Neuronal stem cell (in vitro differentiated cells): Measurements from ENCODE around the gene IDE.

Source experiments
- DNase-seq: peaks from one replicate; pipeline ENCODE4 v3.0.0-alpha.2; 2013; ENCODE audit warnings: low spot score
- H2AFZ ChIP-seq: one replicate; pipeline ENCODE4 v1.6.1; 2013; ENCODE audit warnings: mild to moderate bottlenecking, low read length, inconsistent platforms
- H2AK5ac ChIP-seq: 2 replicates; pipeline ENCODE4 v1.6.1; 2013; ENCODE audit warnings: low read depth, mild to moderate bottlenecking, inconsistent platforms, low read length, moderate library complexity, mixed read lengths
- H2BK120ac ChIP-seq: 2 replicates; pipeline ENCODE4 v1.6.1; 2013; ENCODE audit warnings: low read depth, mild to moderate bottlenecking, inconsistent platforms, low read length, moderate library complexity, mixed read lengths
- H2BK12ac ChIP-seq: one replicate; pipeline ENCODE4 v1.6.1; 2013; ENCODE audit warnings: low read length, inconsistent platforms
- H2BK15ac ChIP-seq: 2 replicates; pipeline ENCODE4 v1.6.1; 2013; ENCODE audit warnings: mild to moderate bottlenecking, low read length, inconsistent platforms, mixed read lengths
- H2BK5ac ChIP-seq: one replicate; pipeline ENCODE4 v1.6.1; 2013; ENCODE audit warnings: inconsistent platforms, mild to moderate bottlenecking, low read length, moderate library complexity
- H3K14ac ChIP-seq: one replicate; pipeline ENCODE4 v1.6.1; 2013; ENCODE audit warnings: low read length, inconsistent platforms
- H3K18ac ChIP-seq: 2 replicates; pipeline ENCODE4 v1.6.1; 2013; ENCODE audit warnings: low read length, inconsistent platforms
- H3K23ac ChIP-seq: 2 replicates; pipeline ENCODE4 v1.6.1; 2013; ENCODE audit warnings: low read depth, mild to moderate bottlenecking, mixed read lengths, low read length, inconsistent platforms; ENCODE audit not compliant: poor library complexity
- H3K27ac ChIP-seq: replicated peaks from 3 replicates; pipeline ENCODE4 v1.5.1; 2013; ENCODE audit warnings: low read length, inconsistent platforms
- H3K27me3 ChIP-seq, 3 experiments: 2 replicates each; pipeline ENCODE4 v1.6.1; 2013; ENCODE audit warnings: low read length in 3 of 3, mild to moderate bottlenecking in 2 of 3, inconsistent platforms in 1 of 3, low read depth in 1 of 3, mixed read lengths in 1 of 3, moderate library complexity in 1 of 3; ENCODE audit not compliant: control insufficient read depth in 3 of 3, insufficient read depth in 3 of 3
- H3K36me3 ChIP-seq, 2 donors: replicated peaks in 1 of 2; 2 replicates each; pipeline ENCODE4 v1.6.1; 2013; ENCODE audit warnings: low read length in 2 of 2; ENCODE audit not compliant: control insufficient read depth in 2 of 2, insufficient read depth in 2 of 2
- H3K4ac ChIP-seq: 2 replicates; pipeline ENCODE4 v1.6.1; 2013; ENCODE audit warnings: inconsistent platforms, mild to moderate bottlenecking, low read length, moderate library complexity
- H3K4me1 ChIP-seq, 2 donors: 1 replicate in 1 of 2; 2 replicates in 1 of 2; pipeline ENCODE4 v1.6.1; 2013; ENCODE audit warnings: low read length in 2 of 2, low read depth in 1 of 2; ENCODE audit not compliant: control insufficient read depth in 2 of 2, insufficient read depth in 1 of 2
- H3K4me2 ChIP-seq: one replicate; pipeline ENCODE4 v1.6.1; 2013; ENCODE audit warnings: mild to moderate bottlenecking, low read length, inconsistent platforms; ENCODE audit not compliant: insufficient read depth, poor library complexity, severe bottlenecking
- H3K4me3 ChIP-seq, 2 donors: 2 replicates each; pipeline ENCODE4 v1.5.1; 2013; ENCODE audit warnings: low read length in 2 of 2, mild to moderate bottlenecking in 2 of 2, inconsistent platforms in 1 of 2, moderate library complexity in 1 of 2
- H3K79me1 ChIP-seq: one replicate; pipeline ENCODE4 v1.6.1; 2013; ENCODE audit warnings: low read depth, mild to moderate bottlenecking, inconsistent platforms, low read length, moderate library complexity
- H3K9ac ChIP-seq: one replicate; pipeline ENCODE4 v1.6.1; 2013; ENCODE audit warnings: mild to moderate bottlenecking, low read depth, low read length, inconsistent platforms; ENCODE audit not compliant: poor library complexity
- H3K9me3 ChIP-seq, 2 donors: replicated peaks in 1 of 2; 2 replicates each; pipeline versions ENCODE3 to v1.6.1; 2013; ENCODE audit warnings: low read length in 2 of 2, mild to moderate bottlenecking in 2 of 2, inconsistent platforms in 1 of 2, low read depth in 1 of 2, mixed read lengths in 1 of 2, moderate library complexity in 1 of 2; ENCODE audit not compliant: control insufficient read depth in 2 of 2, insufficient read depth in 1 of 2
- H4K8ac ChIP-seq: one replicate; pipeline ENCODE4 v1.6.1; 2013; ENCODE audit warnings: low read depth, mild to moderate bottlenecking, inconsistent platforms, low read length, moderate library complexity
- H4K91ac ChIP-seq: one replicate; pipeline ENCODE4 v1.6.1; 2013; ENCODE audit warnings: low read length, low read depth, mild to moderate bottlenecking, inconsistent platforms; ENCODE audit not compliant: poor library complexity
- WGBS, 2 donors: extraction: QIAGEN DNeasy Blood & Tissue Kit; methylation state at CpG; one replicate each; pipeline ENCODE4 v1.1.7; 2013; ENCODE audit warnings: missing lambda C conversion rate in 2 of 2, mixed read lengths in 1 of 2; ENCODE audit not compliant: insufficient read length in 2 of 2, insufficient replicate concordance in 1 of 2; ENCODE audit errors: extremely low coverage in 2 of 2; 5-methylcytosine and 5-hydroxymethylcytosine counted together

Gene IDE

GRCh38 chr10:92486637-92487036 is 87.3 kb downstream of the IDE start:
- no peak overlapping the region for H3K27ac ChIP-seq
- no peak overlapping the region for H4K91ac ChIP-seq
- H3K4me3 ChIP-seq: no peak overlapping the region
- H3K23ac ChIP-seq: no peak overlapping the region
- H2BK15ac ChIP-seq: no peak overlapping the region
- H2BK12ac ChIP-seq: no peak overlapping the region
- H2BK120ac ChIP-seq: no peak overlapping the region
- H3K9me3 ChIP-seq: no peaks in the 10 kb centered on the region
- no peak overlapping the region for H2AK5ac ChIP-seq
- H3K14ac ChIP-seq: no peak overlapping the region
- H2AFZ ChIP-seq: no peak overlapping the region
- no peak overlapping the region for H2BK5ac ChIP-seq
- no peak overlapping the region for H3K18ac ChIP-seq
- no peaks in the 10 kb centered on the region for H3K4me1 ChIP-seq
- no peak overlapping the region for H3K4me2 ChIP-seq
- H3K4ac ChIP-seq: no peak overlapping the region
- H3K27me3 ChIP-seq: no peaks in the 10 kb centered on the region
- H4K8ac ChIP-seq: no peak overlapping the region
- no peaks in the 10 kb centered on the region for H3K79me1 ChIP-seq
- H3K36me3 ChIP-seq: peaks cover 16 to 86% of the 10 kb centered on the region in 2 donors
- H3K9ac ChIP-seq: no peak overlapping the region
- no peak for DNase-seq

- Histone ChIP-seq H4K8ac (no peak overlapping the region), H3K9ac (no peak overlapping the region), H3K4ac (no peak overlapping the region), H3K79me1 (no peaks in the 10 kb centered on the region), H3K9me3 (no peaks in the 10 kb centered on the region), H3K4me1 (no peaks in the 10 kb centered on the region), H2BK15ac (no peak overlapping the region), H2AK5ac (no peak overlapping the region), H3K18ac (no peak overlapping the region), H3K4me2 (no peak overlapping the region), H3K23ac (no peak overlapping the region), H4K91ac (no peak overlapping the region), H2BK5ac (no peak overlapping the region), H3K14ac (no peak overlapping the region), H2BK12ac (no peak overlapping the region), H3K36me3 (peaks cover 16 to 89% of the 10 kb centered on the region in 2 donors), H2BK120ac (no peak overlapping the region), H3K27ac (no peak overlapping the region), H3K27me3 (no peaks in the 10 kb centered on the region), H3K4me3 (no peak overlapping the region), H2AFZ (no peak overlapping the region)
- DNase-seq: no peak
- WGBS, 2 donors: no CpG with 5 or more reads among the region's 4 CpGs
Observed at GRCh38 chr10:92483539-92483938, 90.4 kb downstream of the IDE start.

- H3K27me3 ChIP-seq: no peaks in the 10 kb centered on the region
- H2AK5ac ChIP-seq: no peak overlapping the region
- no peak overlapping the region for H3K4me3 ChIP-seq
- no peaks in the 10 kb centered on the region for H3K79me1 ChIP-seq
- DNase-seq: no peak
- no peak overlapping the region for H2AFZ ChIP-seq
- H4K8ac ChIP-seq: no peak overlapping the region
- H3K9ac ChIP-seq: no peak overlapping the region
- H2BK15ac ChIP-seq: no peak overlapping the region
- no peak overlapping the region for H2BK120ac ChIP-seq
- no peak overlapping the region for H3K27ac ChIP-seq
- no peak overlapping the region for H3K23ac ChIP-seq
- H3K36me3 ChIP-seq: peaks cover 13 to 88% of the 10 kb centered on the region in 2 donors
- H4K91ac ChIP-seq: no peak overlapping the region
- H2BK5ac ChIP-seq: no peak overlapping the region
- no peaks in the 10 kb centered on the region for H3K9me3 ChIP-seq
- H3K4me2 ChIP-seq: no peak overlapping the region
- no peak overlapping the region for H3K14ac ChIP-seq
- no peak overlapping the region for H2BK12ac ChIP-seq
- no peak overlapping the region for H3K4ac ChIP-seq
- H3K18ac ChIP-seq: no peak overlapping the region
- no peaks in the 10 kb centered on the region for H3K4me1 ChIP-seq
Observed at GRCh38 chr10:92480413-92480812, 93.5 kb downstream of the IDE start.

- Histone ChIP-seq H3K4me2 (no peak overlapping the region), H2AK5ac (no peak overlapping the region), H3K36me3 (peaks cover 13 to 88% of the 10 kb centered on the region in 2 donors), H3K9me3 (no peaks in the 10 kb centered on the region), H4K8ac (no peak overlapping the region), H3K18ac (no peak overlapping the region), H2BK12ac (no peak overlapping the region), H2AFZ (no peak overlapping the region), H3K27ac (no peak overlapping the region), H4K91ac (no peak overlapping the region), H3K9ac (no peak overlapping the region), H3K4me3 (no peak overlapping the region), H3K27me3 (no peaks in the 10 kb centered on the region), H3K23ac (no peak overlapping the region), H3K79me1 (no peaks in the 10 kb centered on the region), H3K4ac (no peak overlapping the region), H2BK120ac (no peak overlapping the region), H2BK5ac (no peak overlapping the region), H3K14ac (no peak overlapping the region), H3K4me1 (no peaks in the 10 kb centered on the region), H2BK15ac (no peak overlapping the region)
- WGBS, 2 donors: no CpG with 5 or more reads among the region's 7 CpGs
- no peak for DNase-seq
Observed at GRCh38 chr10:92479547-92479946, 94.3 kb downstream of the IDE start.
